KMS-11 (cell line): ENCODE results near the gene SLC8A1.

ENCODE experiments used
- H2AFZ ChIP-seq: fragments of 200-600 bp; sonication (generic); 2 replicates; pipeline ENCODE4 v1.6.1; 2016; ENCODE audit warnings: antibody characterized with exemption, mixed run types, low read depth
- H3K27ac ChIP-seq: fragments of 200-600 bp; sonication (generic); 2 replicates; pipeline ENCODE4 v1.6.1; 2016; ENCODE audit warnings: mild to moderate bottlenecking, mixed run types
- H3K27me3 ChIP-seq: fragments of 200-600 bp; sonication (generic); 2 replicates; pipeline ENCODE4 v1.6.1; 2017; ENCODE audit warnings: mild to moderate bottlenecking, low read depth, mixed run types, moderate library complexity; ENCODE audit not compliant: insufficient read depth
- H3K36me3 ChIP-seq: fragments of 200-600 bp; sonication (generic); 2 replicates; pipeline ENCODE4 v1.6.1; 2017; ENCODE audit warnings: mild to moderate bottlenecking, mixed run types; ENCODE audit not compliant: insufficient read depth
- H3K4me1 ChIP-seq: fragments of 200-600 bp; sonication (generic); 2 replicates; pipeline ENCODE4 v1.6.1; 2016; ENCODE audit warnings: mild to moderate bottlenecking, low read depth, mixed run types; ENCODE audit not compliant: poor library complexity, severe bottlenecking
- H3K4me2 ChIP-seq: fragments of 200-600 bp; sonication (generic); 2 replicates; pipeline ENCODE4 v1.7.0; 2016; ENCODE audit warnings: mild to moderate bottlenecking, mixed run types
- H3K4me3 ChIP-seq: fragments of 200-600 bp; sonication (generic); IDR thresholded peaks from 2 replicates; pipeline ENCODE4 v1.6.1; 2017; ENCODE audit warnings: low read depth, low read length, mixed read lengths; ENCODE audit not compliant: insufficient read depth
- H3K79me2 ChIP-seq: fragments of 200-600 bp; sonication (generic); 2 replicates; pipeline ENCODE4 v1.6.1; 2016; ENCODE audit warnings: low read depth, mixed run types; ENCODE audit not compliant: insufficient read depth
- H3K9ac ChIP-seq: fragments of 200-600 bp; sonication (generic); 2 replicates; pipeline ENCODE4 v1.6.1; 2016; ENCODE audit warnings: mild to moderate bottlenecking, mixed run types
- H4K20me1 ChIP-seq: fragments of 200-600 bp; sonication (generic); 2 replicates; pipeline ENCODE4 v1.6.1; 2016; ENCODE audit warnings: mild to moderate bottlenecking, mixed run types; ENCODE audit not compliant: insufficient read depth
- TF ChIP-seq, protein P1 (sequence below): fragments of 200-600 bp; sonication (generic); conservative IDR thresholded peaks from 2 replicates; pipeline ENCODE4 v1.6.1; 2017; ENCODE audit warnings: low read depth, mild to moderate bottlenecking, antibody characterized with exemption, low read length, moderate library complexity, mixed read lengths

The SLC8A1 gene

DNA sequence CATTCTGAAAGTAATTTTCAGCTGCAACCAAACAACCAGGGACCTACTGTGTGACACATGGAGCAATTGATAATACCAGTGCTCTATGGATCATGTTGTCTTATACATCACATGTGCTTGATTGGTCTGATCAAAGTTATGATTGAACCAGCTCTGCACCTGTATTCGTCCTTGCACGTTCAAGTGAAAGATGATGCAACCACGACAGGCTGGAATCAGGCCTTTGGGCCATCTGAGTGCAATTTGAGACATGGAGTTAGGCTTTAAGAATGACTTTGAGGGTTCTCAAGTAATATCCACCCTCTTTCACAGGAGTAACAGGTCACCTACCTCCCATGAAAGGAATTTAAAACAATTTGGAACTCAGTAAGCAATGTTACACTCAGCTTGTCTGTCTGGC lies 165.2 kb downstream of the SLC8A1 start:
- Histone ChIP-seq H3K4me1 (peaks cover 30% of the 10 kb centered on the region), H3K36me3 (no peaks in the 10 kb centered on the region), H3K27me3 (no peaks in the 10 kb centered on the region), H3K4me3 (no peak overlapping the region), H3K79me2 (no peaks in the 10 kb centered on the region), H3K9ac (no peak overlapping the region), H4K20me1 (no peaks in the 10 kb centered on the region), H2AFZ (no peak overlapping the region), H3K4me2 (no peak overlapping the region), H3K27ac (no peak overlapping the region)
- TF ChIP-seq, protein P1, sequence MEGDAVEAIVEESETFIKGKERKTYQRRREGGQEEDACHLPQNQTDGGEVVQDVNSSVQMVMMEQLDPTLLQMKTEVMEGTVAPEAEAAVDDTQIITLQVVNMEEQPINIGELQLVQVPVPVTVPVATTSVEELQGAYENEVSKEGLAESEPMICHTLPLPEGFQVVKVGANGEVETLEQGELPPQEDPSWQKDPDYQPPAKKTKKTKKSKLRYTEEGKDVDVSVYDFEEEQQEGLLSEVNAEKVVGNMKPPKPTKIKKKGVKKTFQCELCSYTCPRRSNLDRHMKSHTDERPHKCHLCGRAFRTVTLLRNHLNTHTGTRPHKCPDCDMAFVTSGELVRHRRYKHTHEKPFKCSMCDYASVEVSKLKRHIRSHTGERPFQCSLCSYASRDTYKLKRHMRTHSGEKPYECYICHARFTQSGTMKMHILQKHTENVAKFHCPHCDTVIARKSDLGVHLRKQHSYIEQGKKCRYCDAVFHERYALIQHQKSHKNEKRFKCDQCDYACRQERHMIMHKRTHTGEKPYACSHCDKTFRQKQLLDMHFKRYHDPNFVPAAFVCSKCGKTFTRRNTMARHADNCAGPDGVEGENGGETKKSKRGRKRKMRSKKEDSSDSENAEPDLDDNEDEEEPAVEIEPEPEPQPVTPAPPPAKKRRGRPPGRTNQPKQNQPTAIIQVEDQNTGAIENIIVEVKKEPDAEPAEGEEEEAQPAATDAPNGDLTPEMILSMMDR = no peak

DNA sequence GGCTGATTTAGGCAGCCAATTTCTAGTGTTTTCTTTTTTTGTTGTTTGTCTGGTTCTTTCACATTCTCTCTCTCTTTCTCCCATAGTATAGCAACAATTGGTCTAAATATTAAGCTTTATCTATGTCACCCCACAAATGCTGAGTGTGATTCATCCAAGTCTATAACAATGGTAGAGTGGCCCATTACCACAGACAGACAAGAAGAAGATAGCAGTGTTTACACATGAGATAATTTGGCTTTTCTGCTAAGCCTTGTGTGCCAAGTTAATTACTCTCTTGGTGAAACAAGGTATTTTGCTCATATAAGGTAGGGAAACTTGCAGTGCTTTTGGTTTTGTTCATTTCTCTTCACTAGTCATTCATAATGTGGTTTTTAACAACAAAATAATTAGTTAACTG lies 166.5 kb downstream of the SLC8A1 start:
- Histone ChIP-seq H3K9ac (no peak overlapping the region), H3K4me1 (peaks cover 38% of the 10 kb centered on the region), H2AFZ (no peak overlapping the region), H4K20me1 (no peaks in the 10 kb centered on the region), H3K79me2 (no peaks in the 10 kb centered on the region), H3K36me3 (no peaks in the 10 kb centered on the region), H3K4me2 (no peak overlapping the region), H3K27ac (no peak overlapping the region), H3K4me3 (no peak overlapping the region), H3K27me3 (no peaks in the 10 kb centered on the region)
- TF ChIP-seq, protein P1 = no peak

DNA sequence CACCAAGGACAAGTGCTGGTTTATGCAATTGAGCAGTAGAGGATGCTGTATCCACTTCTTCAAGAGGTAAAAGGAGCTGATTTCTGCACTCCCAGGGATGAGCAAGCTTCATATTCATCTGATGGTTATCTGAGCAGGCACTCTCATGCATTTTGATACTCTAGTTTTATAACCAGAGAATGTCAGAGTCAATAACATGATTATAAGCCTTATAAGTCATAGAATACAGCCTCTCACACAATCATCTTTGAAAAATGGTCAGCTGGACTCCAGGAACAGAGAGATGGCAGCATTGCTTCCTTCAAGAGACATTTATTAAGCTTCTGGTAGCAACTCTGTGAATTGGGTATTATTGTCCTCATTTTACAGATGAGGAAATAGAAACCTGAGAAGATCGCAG lies 167.1 kb downstream of the SLC8A1 start:
- H3K4me3 ChIP-seq = no peak overlapping the region
- no peak overlapping the region for H3K4me2 ChIP-seq
- peaks cover 38% of the 10 kb centered on the region for H3K4me1 ChIP-seq
- H4K20me1 ChIP-seq = no peaks in the 10 kb centered on the region
- no peaks in the 10 kb centered on the region for H3K27me3 ChIP-seq
- H3K79me2 ChIP-seq = no peaks in the 10 kb centered on the region
- no peak overlapping the region for H2AFZ ChIP-seq
- no peak overlapping the region for H3K27ac ChIP-seq
- H3K9ac ChIP-seq = no peak overlapping the region
- no peaks in the 10 kb centered on the region for H3K36me3 ChIP-seq
- TF ChIP-seq, protein P1 = no peak

GRCh38 chr2:40283111-40283909 lies 168.6 kb downstream of the SLC8A1 start:
- Histone ChIP-seq H4K20me1 (no peaks in the 10 kb centered on the region), H3K27me3 (no peaks in the 10 kb centered on the region), H3K36me3 (no peaks in the 10 kb centered on the region), H3K9ac (no peak overlapping the region), H3K27ac (no peak overlapping the region), H3K79me2 (no peaks in the 10 kb centered on the region), H3K4me1 (peaks cover 36% of the 10 kb centered on the region), H3K4me3 (peak overlapping the region; percentile 28), H2AFZ (0 out of 2 replicates have a peak overlapping the region, but pooled peaks have one; percentile 48), H3K4me2 (peak overlapping the region; percentile 42)
- TF ChIP-seq, protein P1 = no peak
